KG1 (cell line): Measurements from ENCODE around the gene STX5.
A peak's percentile ranks its signal among the peaks of the same experiment; 100 is the strongest.
"Not testable (repeated sequence)": the region's sequence is repeated elsewhere in the genome, so short reads cannot be mapped to it uniquely, and the experiment has no call there.

Experiments used
- DNase-seq: peaks from one replicate; lab custom pipeline; 2025; lab: John Stamatoyannopoulos, UW

Gene STX5

GRCh38 chr11:62831520-62832335, at the start of gene STX5:
TSS of gene STX5 (minus strand) at chr11:62832051. CDS start at chr11:62831243, 808 bp downstream.
- peak; percentile 100 for DNase-seq

- DNase-seq, result peak; percentile 93
Measured at GRCh38 chr11:62880803-62881578, 49.1 kb upstream of the STX5 start, which contains the start of gene SLC3A2. TSS of gene SLC3A2 (plus strand) at chr11:62880896. CDS start at chr11:62881024, 128 bp downstream.

- DNase-seq, result peak; percentile 84
Measured at GRCh38 chr11:62880231-62880802, 48.5 kb upstream of the STX5 start.

- DNase-seq, result no peak
Measured at GRCh38 chr11:62879235-62879978, 47.6 kb upstream of the STX5 start.

- DNase-seq, result no peak
Measured at GRCh38 chr11:62876712-62877111, 44.9 kb upstream of the STX5 start.

GRCh38 chr11:62875698-62876478, 44.0 kb upstream of the STX5 start:
- DNase-seq, result no peak

- no peak for DNase-seq
Measured at GRCh38 chr11:62874851-62875250, 43.0 kb upstream of the STX5 start.

- DNase-seq, result no peak
Measured at GRCh38 chr11:62865635-62866034, 33.8 kb upstream of the STX5 start.

GRCh38 chr11:62863687-62864335, 32.0 kb upstream of the STX5 start:
- no peak for DNase-seq

GRCh38 chr11:62861564-62862192, 29.8 kb upstream of the STX5 start:
- DNase-seq, result not testable (repeated sequence)

- no peak for DNase-seq
Measured at GRCh38 chr11:62860835-62861563, 29.1 kb upstream of the STX5 start.

- DNase-seq, result not testable (repeated sequence)
Measured at GRCh38 chr11:62859281-62859703, 27.4 kb upstream of the STX5 start.

- no peak for DNase-seq
Measured at GRCh38 chr11:62858201-62858600, 26.4 kb upstream of the STX5 start.

GRCh38 chr11:62857541-62857982, 25.7 kb upstream of the STX5 start:
- DNase-seq, result no peak

- DNase-seq, result no peak
Measured at GRCh38 chr11:62856333-62856895, 24.6 kb upstream of the STX5 start.

GRCh38 chr11:62855571-62856332, 23.9 kb upstream of the STX5 start:
- peak; percentile 98 for DNase-seq

GRCh38 chr11:62854825-62855570, 23.1 kb upstream of the STX5 start:
- no peak for DNase-seq
